Measurements from ENCODE around the gene SPARC. TPM values are rescaled to one million over a fixed set of nuclear protein-coding genes. Genes with fewer than 3 reads are reported as not detected.
"Not testable (repeated sequence)": the region's sequence is repeated elsewhere in the genome, so short reads cannot be mapped to it uniquely, and the experiment has no call there.

The SPARC gene
- total RNA-seq, 2 donors from 2014 or later, result 76.0 to 168 TPM

GRCh38 chr5:151682751-151683331 is 3.9 kb downstream of the SPARC start:
- no peak for DNase-seq
- no peaks in the 10 kb centered on the region for H3K9me3 ChIP-seq
- no peak overlapping the region for H3K27ac ChIP-seq
- no peak for ATAC-seq
- no peaks in the 10 kb centered on the region for H3K27me3 ChIP-seq
- H3K36me3 ChIP-seq (replicated peaks in 1 of 2; ENCODE audit: insufficient read depth in 1 of 2, low read depth in 2 of 2), result no peaks in the 10 kb centered on the region
- no peaks in the 10 kb centered on the region for H3K4me1 ChIP-seq
- intact Hi-C loops (cut with DNase I), result no loop called here
- H3K4me3 ChIP-seq, result no peak overlapping the region
- TF ChIP-seq POLR2A (IDR thresholded peaks at IDR 0.05) (no peak), CTCF (IDR thresholded peaks at IDR 0.05) (no peak)
- WGBS, 2 donors, result 40 to 49% methylated on average over 5 of the region's 5 CpGs

- WGBS, 2 donors, result 57 to 64% methylated on average over 6 of the region's 6 CpGs
- DNase-seq (no peak), ATAC-seq (no peak)
- TF ChIP-seq CTCF (IDR thresholded peaks at IDR 0.05) (no peak), POLR2A (IDR thresholded peaks at IDR 0.05) (no peak)
- intact Hi-C loops (cut with DNase I), result no loop called here
- H3K9me3 ChIP-seq, result no peaks in the 10 kb centered on the region
- H3K4me1 ChIP-seq, result no peaks in the 10 kb centered on the region
- H3K36me3 ChIP-seq (replicated peaks in 1 of 2; ENCODE audit: insufficient read depth in 1 of 2, low read depth in 2 of 2), result no peaks in the 10 kb centered on the region
- H3K4me3 ChIP-seq, result no peak overlapping the region
- no peak overlapping the region for H3K27ac ChIP-seq
- no peaks in the 10 kb centered on the region for H3K27me3 ChIP-seq
These were observed 4.5 kb downstream of the SPARC start for GRCh38 chr5:151682240-151682639.

GRCh38 chr5:151680944-151681427 is 5.7 kb downstream of the SPARC start:
- Histone ChIP-seq H3K27ac (peak overlapping the region in 1 of 4 donors; percentile 5), H3K4me1 (no peaks in the 10 kb centered on the region), H3K9me3 (no peaks in the 10 kb centered on the region), H3K27me3 (no peaks in the 10 kb centered on the region), H3K36me3 (replicated peaks in 1 of 2; ENCODE audit: insufficient read depth in 1 of 2, low read depth in 2 of 2) (no peaks in the 10 kb centered on the region), H3K4me3 (no peak overlapping the region)
- TF ChIP-seq POLR2A (IDR thresholded peaks at IDR 0.05), result no peak
- TF ChIP-seq CTCF (IDR thresholded peaks at IDR 0.05), result no peak
- 71 to 77% methylated on average over 5 of the region's 5 CpGs for WGBS, 2 donors
- ATAC-seq, result no peak
- intact Hi-C loops (cut with DNase I), result no loop called here
- no peak for DNase-seq

- H3K4me3 ChIP-seq; intact Hi-C loops (cut with DNase I); H3K36me3 ChIP-seq (replicated peaks in 1 of 2; ENCODE audit: insufficient read depth in 1 of 2, low read depth in 2 of 2); H3K9me3 ChIP-seq; H3K4me1 ChIP-seq; H3K27ac ChIP-seq; ATAC-seq; DNase-seq; H3K27me3 ChIP-seq: not testable (repeated sequence)
- 78 to 85% methylated on average over 7 of the region's 7 CpGs for WGBS, 2 donors
These were observed 6.6 kb downstream of the SPARC start for GRCh38 chr5:151680156-151680505.

GRCh38 chr5:151679421-151680155 is 7.1 kb downstream of the SPARC start:
- Histone ChIP-seq H3K4me1 (no peaks in the 10 kb centered on the region), H3K9me3 (no peaks in the 10 kb centered on the region), H3K27ac (no peak overlapping the region), H3K27me3 (no peaks in the 10 kb centered on the region), H3K4me3 (no peak overlapping the region), H3K36me3 (replicated peaks in 1 of 2; ENCODE audit: insufficient read depth in 1 of 2, low read depth in 2 of 2) (no peaks in the 10 kb centered on the region)
- intact Hi-C loops (cut with DNase I), result no loop called here
- no peak for ATAC-seq
- 47 to 66% methylated on average over 3 to 8 of the region's 8 CpGs for WGBS, 2 donors
- DNase-seq, result no peak
- no peak for TF ChIP-seq POLR2A (IDR thresholded peaks at IDR 0.05)
- TF ChIP-seq CTCF (IDR thresholded peaks at IDR 0.05), result no peak

Data from body of pancreas (tissue), 4 donors.